Activated CD4-positive, alpha-beta T cell treated with anti-CD3 and anti-CD28 coated beads, Interleukin-10, Interleukin-2, amounts not matched to agents 100 ng/mL and 50 ng/mL, durations not matched to agents 16 hours and 8 hours (primary cell): ENCODE data around the gene HAVCR2.

ENCODE experiments used
- DNase-seq: peaks from one replicate; pipeline ENCODE4 v3.0.0-alpha.2; 2020

Gene HAVCR2

GRCh38 chr5:157108976-157109375, at the start of gene HAVCR2:
HAVCR2 (minus strand) TSS chr5:157109044; CDS start chr5:157108983, 61 bp downstream.
- peak; percentile 88 for DNase-seq

DNA sequence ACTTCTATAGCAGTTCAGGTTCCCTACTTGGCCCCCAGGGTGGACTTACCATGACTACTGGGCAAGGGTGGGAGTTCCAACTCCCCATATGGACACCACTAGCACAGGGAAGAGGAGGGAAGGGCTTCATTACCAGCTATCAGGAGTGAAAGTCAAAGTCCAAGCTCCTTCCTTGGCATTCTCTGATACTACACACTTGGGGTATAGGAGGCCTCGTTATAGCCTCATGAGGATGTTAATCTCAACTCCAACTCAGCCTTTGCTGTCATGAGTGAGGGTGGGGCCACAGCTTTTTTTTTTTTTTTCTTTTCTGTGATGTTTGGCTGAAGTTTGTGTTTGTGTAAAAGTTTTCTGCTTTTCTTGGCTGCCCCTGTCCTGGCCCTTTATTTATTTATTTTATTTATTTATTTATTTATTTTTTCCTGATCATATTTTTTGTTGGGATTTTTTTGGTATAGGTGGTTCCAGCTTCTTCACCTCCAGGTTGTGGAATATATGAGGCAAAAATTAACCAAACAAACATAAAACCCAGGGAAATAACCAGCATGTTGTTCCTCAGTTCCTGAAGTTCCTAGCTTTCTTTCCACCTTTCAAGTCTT, 48.5 kb upstream of the HAVCR2 start:
- DNase-seq, result no peak

- DNase-seq, result no peak
Observed at GRCh38 chr5:157155297-157155696, 46.5 kb upstream of the HAVCR2 start.

GRCh38 chr5:157150995-157151394, 42.2 kb upstream of the HAVCR2 start:
- DNase-seq, result no peak

- peak; percentile 89 for DNase-seq
Observed at GRCh38 chr5:157148734-157149615, 40.1 kb upstream of the HAVCR2 start.

GRCh38 chr5:157143127-157143971, 34.5 kb upstream of the HAVCR2 start:
- peak; percentile 70 for DNase-seq

DNA sequence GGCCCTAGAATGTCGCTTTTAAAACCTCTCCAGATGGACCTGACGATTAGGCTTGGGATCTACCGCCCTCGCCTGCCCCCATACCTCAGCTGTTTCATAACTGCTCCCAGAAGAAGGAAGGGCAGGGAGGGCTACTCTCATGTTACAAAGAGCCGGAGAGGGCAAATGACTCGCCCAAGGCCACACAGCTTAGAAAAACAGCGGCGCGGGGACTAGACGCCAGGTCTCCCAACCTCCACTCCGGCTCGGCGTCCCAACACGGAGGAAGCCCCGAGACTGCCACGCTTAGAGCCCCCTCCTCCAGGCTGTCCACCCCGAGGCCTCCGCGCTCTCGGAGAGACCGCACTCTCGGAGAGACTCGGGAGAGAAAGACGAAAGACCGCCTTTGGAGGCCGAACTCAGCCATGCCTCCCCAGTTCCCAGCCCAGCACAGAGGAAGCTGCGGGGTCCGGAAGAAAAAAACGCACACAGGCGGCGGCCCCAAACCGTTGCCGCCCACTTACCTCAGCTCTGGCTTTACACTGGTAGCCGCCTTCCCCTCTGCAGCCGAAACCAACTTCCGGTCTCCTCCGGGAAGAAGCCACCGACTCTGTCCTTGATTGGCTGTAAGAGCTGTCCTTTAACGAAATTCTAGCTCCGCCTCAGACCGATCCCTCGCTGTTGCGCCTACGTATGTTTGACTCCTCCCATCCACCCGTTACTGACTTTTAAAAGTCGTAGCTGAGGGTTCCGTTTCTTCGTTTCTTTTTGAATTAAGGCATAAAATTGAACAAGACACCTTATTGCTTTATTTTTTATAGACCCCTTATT, 33.7 kb upstream of the HAVCR2 start, which contains the start of gene MED7:
Gene MED7, minus strand, starts transcription at position 549 of the 810 bp plus-strand sequence. CDS start 3,434 bp downstream, outside the sequence.
- peak; percentile 99 for DNase-seq

DNA sequence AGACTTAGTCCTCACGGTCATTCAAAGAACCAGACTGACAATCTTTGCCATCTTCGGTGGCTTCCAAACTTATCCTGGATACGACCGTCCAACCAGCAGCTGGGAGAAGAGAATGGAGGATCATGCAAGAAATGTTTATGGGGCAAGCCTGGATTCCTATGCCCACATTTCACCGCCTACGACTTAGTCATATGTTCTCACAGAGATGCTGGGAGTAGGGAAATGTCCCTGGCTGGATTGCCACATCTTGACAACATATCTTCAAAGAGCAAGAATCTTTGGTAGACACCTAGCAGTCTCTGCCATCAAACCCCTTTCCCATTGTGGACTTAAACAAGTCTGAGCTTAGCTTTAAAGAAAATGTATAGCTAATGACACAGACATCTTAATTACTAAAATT, 28.8 kb upstream of the HAVCR2 start:
- DNase-seq, result no peak

- DNase-seq, result no peak
Observed at GRCh38 chr5:157132281-157132612, 23.4 kb upstream of the HAVCR2 start.

DNA sequence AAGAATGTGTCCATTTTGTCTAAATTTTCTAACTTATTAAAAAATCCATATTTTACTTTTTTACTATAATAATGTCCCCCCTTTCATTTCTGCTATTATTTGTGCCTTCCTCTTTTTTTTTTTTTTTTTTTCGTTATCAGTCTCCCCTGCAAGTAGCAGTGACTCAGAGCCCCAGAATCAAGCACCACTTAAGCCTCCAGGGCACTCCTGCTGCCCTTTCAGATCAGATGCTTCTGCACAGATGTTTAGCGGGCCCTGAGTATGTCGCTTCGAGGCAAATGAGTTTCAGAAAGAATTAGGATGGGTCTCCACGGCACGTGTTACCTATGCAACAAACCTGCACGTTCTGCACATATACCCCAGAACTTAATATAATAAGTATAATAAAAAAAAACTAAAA, 22.1 kb upstream of the HAVCR2 start:
- no peak for DNase-seq

- no peak for DNase-seq
Observed at GRCh38 chr5:157121709-157122108, 12.9 kb upstream of the HAVCR2 start.

DNA sequence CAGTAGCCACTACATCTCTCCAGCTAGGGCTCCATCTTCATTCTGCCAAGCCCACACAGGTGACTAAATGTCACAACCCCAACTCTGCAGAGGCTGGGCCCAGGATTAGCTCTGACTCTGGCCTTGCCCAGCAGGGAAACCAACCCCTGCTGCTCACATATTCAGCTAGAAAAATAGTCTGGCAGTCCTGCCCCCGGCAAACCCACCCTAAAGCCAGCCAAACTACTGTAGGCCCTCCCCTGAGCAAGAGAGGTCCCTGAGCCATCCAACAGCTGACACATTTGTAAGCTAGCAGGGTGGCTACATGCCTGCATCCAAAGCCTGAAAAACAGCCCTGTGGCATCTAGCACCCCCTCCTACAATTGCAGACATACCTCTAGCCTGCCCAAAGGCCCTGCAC, 11.3 kb upstream of the HAVCR2 start:
- no peak for DNase-seq

DNA sequence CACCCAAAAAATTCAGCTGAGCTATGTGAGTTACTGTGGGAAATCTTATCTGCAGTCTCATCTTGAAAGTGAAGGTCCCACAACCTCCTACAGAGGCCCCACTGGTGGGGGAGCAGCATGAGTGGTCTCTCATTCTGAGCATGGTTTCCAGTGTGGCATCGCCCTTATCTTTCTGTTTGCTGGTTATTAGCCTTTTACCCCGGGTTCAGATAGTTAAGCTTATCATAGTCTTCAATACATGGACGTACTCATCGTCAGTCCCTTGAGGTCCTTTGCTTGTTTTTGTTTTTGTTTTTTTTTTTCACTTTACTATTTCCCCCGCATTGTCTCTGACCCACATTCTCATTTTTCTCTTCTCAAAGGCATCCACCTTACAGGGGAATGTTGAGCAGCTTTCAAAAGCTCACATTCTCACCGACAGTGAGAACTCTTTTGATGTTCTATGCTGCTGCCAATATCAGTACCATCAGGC, 7.7 kb upstream of the HAVCR2 start:
- peak; percentile 53 for DNase-seq

DNA sequence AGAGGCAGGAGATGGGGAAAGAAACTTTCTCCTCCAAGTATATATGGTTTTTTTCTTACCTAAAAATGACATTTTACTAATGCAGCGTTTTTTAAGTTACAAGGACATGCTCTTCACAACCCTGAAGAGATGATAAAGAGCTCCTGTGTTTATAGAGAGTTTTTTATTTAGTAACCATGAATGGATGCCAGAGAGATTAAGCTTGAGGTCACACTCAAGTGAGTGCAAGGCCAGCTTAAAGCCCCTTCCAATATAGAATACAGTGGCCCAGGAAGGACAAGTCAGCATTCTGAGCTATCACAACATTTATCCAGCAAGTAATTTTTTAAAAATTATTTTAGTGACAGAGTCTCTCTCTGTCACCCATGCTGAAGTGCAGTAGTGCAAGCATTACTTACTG, 6.7 kb upstream of the HAVCR2 start:
- no peak for DNase-seq

GRCh38 chr5:157115012-157115411, 6.2 kb upstream of the HAVCR2 start:
- DNase-seq, result no peak

- peak; percentile 39 for DNase-seq
Observed at GRCh38 chr5:157113002-157113401, 4.2 kb upstream of the HAVCR2 start.

DNA sequence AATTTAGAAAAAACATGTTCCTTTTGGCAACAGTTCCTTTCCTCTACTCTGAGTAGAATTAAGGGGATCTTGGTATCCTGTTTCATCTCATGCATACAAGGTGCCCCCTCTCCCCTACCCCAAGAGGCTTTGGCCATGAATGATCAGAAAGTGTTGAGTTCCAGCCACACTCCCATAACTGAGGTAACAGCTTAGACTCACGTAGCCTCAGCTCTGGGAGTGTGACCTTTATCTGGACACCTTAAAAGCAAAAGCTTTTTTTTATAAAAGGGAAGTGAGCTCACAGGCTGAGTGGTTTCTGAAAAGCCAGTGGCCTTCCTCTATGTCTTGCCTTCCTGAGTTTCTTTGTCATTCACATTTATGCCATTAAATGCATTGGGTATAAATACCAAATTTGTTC, 900 bp upstream of the HAVCR2 start:
- peak; percentile 75 for DNase-seq

DNA sequence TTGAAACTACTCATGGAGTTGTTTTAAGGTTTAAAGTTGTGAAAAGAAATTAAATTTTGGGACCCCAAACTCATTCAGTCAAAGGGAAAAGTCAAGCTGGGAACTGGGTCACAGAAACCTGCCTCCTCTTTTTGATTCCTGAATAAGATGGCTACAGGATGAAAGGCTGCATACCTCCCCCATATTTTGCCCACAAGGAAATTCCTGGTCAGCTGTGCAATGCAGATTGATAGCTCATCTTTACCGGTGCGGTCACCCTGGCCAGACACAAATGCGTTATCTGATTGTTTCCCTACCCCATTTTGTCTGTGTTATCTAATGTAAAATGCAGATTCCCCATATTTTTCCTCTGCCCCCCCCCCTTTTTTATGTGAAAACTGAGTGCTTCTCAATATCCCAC, 1.3 kb downstream of the HAVCR2 start:
- DNase-seq, result no peak

DNA sequence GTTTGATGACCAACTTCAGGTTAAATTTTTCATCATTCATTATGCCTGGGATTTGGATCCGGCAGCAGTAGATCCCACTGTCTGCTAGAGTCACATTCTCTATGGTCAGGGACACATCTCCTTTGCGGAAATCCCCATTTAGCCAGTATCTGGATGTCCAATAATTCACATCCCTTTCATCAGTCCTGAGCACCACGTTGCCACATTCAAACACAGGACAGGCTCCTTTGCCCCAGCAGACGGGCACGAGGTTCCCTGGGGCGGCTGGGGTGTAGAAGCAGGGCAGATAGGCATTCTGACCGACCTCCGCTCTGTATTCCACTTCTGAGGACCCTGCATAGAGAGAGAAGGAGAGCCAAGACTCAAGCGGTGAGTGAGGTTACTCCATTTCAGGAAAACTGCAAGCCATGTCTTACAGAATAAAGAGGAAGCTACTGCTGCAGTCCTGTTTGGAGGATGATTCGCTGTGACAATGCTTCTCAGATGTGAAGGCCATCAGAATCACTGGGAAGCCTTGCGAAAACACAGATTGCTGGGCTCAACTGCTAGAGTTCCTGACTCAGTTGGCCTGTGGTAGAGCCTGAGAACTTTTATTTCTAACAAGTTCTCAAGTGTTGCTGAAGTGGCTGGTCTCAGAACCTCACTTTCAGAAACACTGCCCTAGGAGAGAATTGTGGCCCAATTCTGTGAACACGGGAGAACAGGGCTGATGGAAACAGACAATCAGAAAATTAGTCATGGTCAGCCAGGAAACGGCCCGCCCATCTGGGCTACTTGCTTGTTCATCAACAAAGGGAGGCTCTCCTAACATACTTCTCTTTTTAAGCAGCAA, 2.0 kb downstream of the HAVCR2 start:
- peak; percentile 76 for DNase-seq

DNA sequence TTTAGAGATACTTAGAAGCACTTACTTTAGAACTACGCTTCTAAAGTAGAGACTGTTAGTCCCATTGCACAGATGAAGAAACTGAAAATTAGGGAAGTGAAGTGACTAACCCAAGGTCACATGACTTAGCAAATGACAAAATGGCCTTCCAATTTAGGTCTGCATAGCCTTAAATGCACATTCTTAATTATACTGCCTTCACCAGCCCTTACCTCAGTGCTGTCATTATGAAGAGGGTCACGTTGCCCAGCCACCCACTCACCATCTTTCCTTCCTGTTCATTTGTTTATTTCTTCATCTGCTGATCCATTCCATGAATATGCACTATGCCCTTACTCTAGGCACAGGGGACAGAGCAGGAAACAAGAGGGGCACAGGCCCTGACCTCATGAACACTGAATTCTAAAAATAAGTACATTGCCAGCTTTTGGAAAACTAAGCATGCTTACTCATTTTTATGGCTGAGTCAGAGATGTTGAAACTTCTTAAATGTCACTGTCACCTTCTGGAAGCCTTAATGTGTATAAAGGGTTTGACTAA, 8.6 kb downstream of the HAVCR2 start:
- DNase-seq, result peak; percentile 81

DNA sequence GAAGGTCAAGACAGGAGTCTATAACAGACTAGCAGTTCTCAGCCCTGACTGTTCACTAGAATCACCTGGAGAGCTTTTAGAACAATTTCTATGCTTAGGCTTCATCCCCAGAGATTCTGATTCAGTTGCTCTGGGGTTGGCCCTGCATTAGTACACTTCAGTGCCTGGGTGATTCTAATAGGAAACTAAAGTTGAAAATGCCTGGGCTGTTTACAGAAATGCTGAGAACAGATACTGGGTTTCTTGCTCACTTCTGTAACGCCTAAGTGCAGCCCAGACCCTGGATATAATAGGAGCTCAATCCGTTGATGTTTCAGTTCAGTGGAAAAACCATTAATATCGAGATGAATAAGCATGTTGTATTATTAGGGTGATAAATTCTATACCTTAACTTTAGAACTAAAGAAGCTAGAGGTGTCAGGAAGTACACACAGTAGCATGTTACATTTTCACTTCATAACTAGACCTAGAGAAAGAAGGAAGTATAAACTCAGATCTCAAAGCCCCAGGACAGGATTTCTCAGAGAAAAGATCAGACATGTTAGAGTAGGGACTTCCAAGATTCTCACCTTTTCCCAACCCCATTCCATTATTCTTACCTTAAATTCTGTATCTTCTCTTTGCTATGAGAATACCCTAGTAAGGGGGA, 20.4 kb downstream of the HAVCR2 start:
- DNase-seq, result no peak
